Testis (tissue), 3 donors: ENCODE measurements around the gene CLIC3. TPM values are rescaled to one million over a fixed set of nuclear protein-coding genes. Genes with fewer than 3 reads are reported as not detected.
A peak's percentile ranks its signal among the peaks of the same experiment; 100 is the strongest.

ENCODE experiments used
- DNase-seq: peaks from one replicate; pipeline ENCODE4 v3.0.0-alpha.2; 2019
- H3K27ac ChIP-seq, 2 donors: fragments of 200-600 bp; sonication (generic); one replicate each; pipeline ENCODE4 v1.5.1; 2019
- H3K27me3 ChIP-seq: fragments of 200-600 bp; sonication (generic); one replicate; pipeline ENCODE4 v1.5.1; 2019
- H3K36me3 ChIP-seq: fragments of 200-600 bp; sonication (generic); one replicate; pipeline ENCODE4 v1.5.1; 2017; ENCODE audit warnings: low read depth; ENCODE audit errors: missing control alignments
- H3K4me1 ChIP-seq: fragments of 200-600 bp; sonication (generic); one replicate; pipeline ENCODE4 v1.5.1; 2019
- H3K4me3 ChIP-seq, 2 donors: fragments of 200-600 bp; sonication (generic); one replicate each; pipeline ENCODE4 v1.5.1; 2017 to 2019
- H3K9me3 ChIP-seq: fragments of 200-600 bp; sonication (generic); one replicate; pipeline ENCODE4 v1.5.1; 2017
- CTCF ChIP-seq, 3 experiments: fragments of 450-650 bp in 2 of 3; fragments of 200-600 bp in 1 of 3; sonication (generic) in 1 of 3; IDR thresholded peaks; one replicate each; pipeline ENCODE4 v1.5.1; 2016 to 2019; ENCODE audit warnings: antibody characterized with exemption in 3 of 3, mild to moderate bottlenecking in 2 of 3, moderate library complexity in 1 of 3
- POLR2A ChIP-seq: fragments of 450-650 bp; IDR thresholded peaks from one replicate; pipeline ENCODE4 v1.6.1; 2017; ENCODE audit warnings: antibody characterized with exemption, mild to moderate bottlenecking, moderate library complexity
- WGBS, 2 donors: methylation state at CpG; one replicate each; pipeline ENCODE4 v1.1.5; 2018; 5-methylcytosine and 5-hydroxymethylcytosine counted together
- intact Hi-C: fragments of 100-400 bp; cut with DNase I; formaldehyde crosslinking; loops from one replicate; pipeline ENCODE4 v1.15.1; 2023; ENCODE audit warnings: low total_unique reads
- polyA plus RNA-seq: library from polyadenylated mRNA; stranded (reverse); fragments of 350-450 nt; fragmentation: Illumina TruSeq; extraction: RNeasy Lipid Tissue Mini Kit (QIAGEN cat#74804); gene quantifications from one replicate; pipeline ENCODE4 v1.2.3, GENCODE V29; 2014; ENCODE audit warnings: low read depth, low replicate concordance; ENCODE audit not compliant: insufficient read depth
- total RNA-seq, 2 donors: library from RNA; depleted of rRNA; stranded (reverse); fragments of >200 nt; gene quantifications; one replicate each; pipeline ENCODE4 v1.2.3, GENCODE V29; 2016

The CLIC3 gene
- total and polyA plus RNA-seq, 3 donors from 2014 or later, result 1.8 to 2.8 (median 1.9) TPM

GRCh38 chr9:136985853-136986252 is 10.5 kb downstream of the CLIC3 start:
- Histone ChIP-seq H3K36me3 (no peaks in the 10 kb centered on the region), H3K4me1 (peaks cover 27% of the 10 kb centered on the region), H3K27ac (peak overlapping the region in 1 of 2 donors; percentile 36), H3K4me3 (peak overlapping the region; percentile 6 to 12), H3K9me3 (no peaks in the 10 kb centered on the region), H3K27me3 (no peaks in the 10 kb centered on the region)
- DNase-seq, result no peak
- WGBS, 2 donors, result 10 to 23% methylated on average over 5 to 32 of the region's 33 CpGs
- TF ChIP-seq POLR2A (no peak), CTCF (IDR thresholded peaks at IDR 0.05) (no peak)
- intact Hi-C loops, result no loop called here

- Histone ChIP-seq H3K4me1 (peaks cover 33% of the 10 kb centered on the region), H3K9me3 (no peaks in the 10 kb centered on the region), H3K27me3 (no peaks in the 10 kb centered on the region), H3K27ac (peak overlapping the region in 1 of 2 donors; percentile 36), H3K36me3 (no peaks in the 10 kb centered on the region), H3K4me3 (peak overlapping the region; percentile 6 to 12)
- intact Hi-C loops, result no loop called here
- TF ChIP-seq POLR2A, result no peak
- no peak for TF ChIP-seq CTCF (IDR thresholded peaks at IDR 0.05)
- WGBS, 2 donors, result 0 to 7% methylated on average over 11 to 41 of the region's 48 CpGs
- no peak for DNase-seq
Measured at GRCh38 chr9:136985027-136985602, 11.3 kb downstream of the CLIC3 start.

- WGBS, 2 donors, result 38 to 60% methylated on average over 10 to 29 of the region's 29 CpGs
- Histone ChIP-seq H3K36me3 (no peaks in the 10 kb centered on the region), H3K27ac (peak overlapping the region in 1 of 2 donors; percentile 36), H3K9me3 (no peaks in the 10 kb centered on the region), H3K4me3 (peak overlapping the region in 1 of 2 donors; percentile 12), H3K4me1 (peaks cover 33% of the 10 kb centered on the region), H3K27me3 (no peaks in the 10 kb centered on the region)
- intact Hi-C loops, result no loop called here
- TF ChIP-seq POLR2A (no peak), CTCF (IDR thresholded peaks at IDR 0.05) (no peak)
- DNase-seq, result no peak
Measured at GRCh38 chr9:136984464-136985026, 11.8 kb downstream of the CLIC3 start.

GRCh38 chr9:136983656-136984314 is 12.6 kb downstream of the CLIC3 start:
- TF ChIP-seq POLR2A, result no peak
- Histone ChIP-seq H3K4me3 (no peak overlapping the region), H3K9me3 (no peaks in the 10 kb centered on the region), H3K4me1 (peaks cover 33% of the 10 kb centered on the region), H3K36me3 (no peaks in the 10 kb centered on the region), H3K27me3 (no peaks in the 10 kb centered on the region), H3K27ac (no peak overlapping the region)
- WGBS, 2 donors, result 71 to 73% methylated on average over 10 to 11 of the region's 11 CpGs
- DNase-seq, result no peak
- intact Hi-C loops, result no loop called here

GRCh38 chr9:136983167-136983566 is 13.2 kb downstream of the CLIC3 start:
- TF ChIP-seq POLR2A (no peak), CTCF (IDR thresholded peaks at IDR 0.05) (no peak)
- no peaks in the 10 kb centered on the region for H3K9me3 ChIP-seq
- peaks cover 33% of the 10 kb centered on the region for H3K4me1 ChIP-seq
- H3K36me3 ChIP-seq, result no peaks in the 10 kb centered on the region
- DNase-seq, result no peak
- WGBS, 2 donors, result 60 to 61% methylated on average over 7 to 9 of the region's 9 CpGs
- H3K4me3 ChIP-seq, result no peak overlapping the region
- no peaks in the 10 kb centered on the region for H3K27me3 ChIP-seq
- no peak overlapping the region for H3K27ac ChIP-seq
- intact Hi-C loops, result no loop called here
